SU-DHL-6 (cell line): ENCODE measurements around the gene AQP11.
A peak's percentile ranks its signal among the peaks of the same experiment; 100 is the strongest.
"Not testable (repeated sequence)": the region's sequence is repeated elsewhere in the genome, so short reads cannot be mapped to it uniquely, and the experiment has no call there.

ENCODE experiments used
- H2AFZ ChIP-seq: fragments of 200-600 bp; sonication (generic); 2 replicates; pipeline ENCODE4 v1.6.1; 2014; ENCODE audit warnings: low read depth, mild to moderate bottlenecking, moderate library complexity, mixed read lengths, antibody characterized with exemption, low read length; ENCODE audit not compliant: severe bottlenecking
- H3F3A ChIP-seq: fragments of 200-600 bp; shearing (Covaris generic); 2 replicates; pipeline ENCODE4 v1.6.0; 2016; ENCODE audit warnings: antibody characterized with exemption, mild to moderate bottlenecking; ENCODE audit not compliant: insufficient read depth
- H3K27ac ChIP-seq: fragments of 200-600 bp; sonication (generic); 2 replicates; pipeline ENCODE4 v1.5.1; 2016; ENCODE audit warnings: low read depth, mild to moderate bottlenecking, low read length, moderate library complexity, mixed read lengths
- H3K27me3 ChIP-seq: fragments of 200-600 bp; sonication (generic), shearing (Covaris generic); 2 replicates; pipeline ENCODE4 v1.6.0; 2014; ENCODE audit warnings: mild to moderate bottlenecking, low read length
- H3K36me3 ChIP-seq: fragments of 200-600 bp; sonication (generic); 2 replicates; pipeline ENCODE4 v1.6.1; 2014; ENCODE audit warnings: mild to moderate bottlenecking, low read length, mixed read lengths
- H3K4me2 ChIP-seq: fragments of 300-600, 200-600 bp; shearing (Covaris generic), sonication (generic); 2 replicates; pipeline ENCODE4 v1.6.0; 2014; ENCODE audit warnings: low read length, low read depth, mild to moderate bottlenecking; ENCODE audit not compliant: poor library complexity, severe bottlenecking
- H3K4me3 ChIP-seq: fragments of 200-600 bp; sonication (generic); 2 replicates; pipeline ENCODE4 v1.5.1; 2014; ENCODE audit warnings: antibody characterized with exemption, low read length, mild to moderate bottlenecking, mixed read lengths; ENCODE audit not compliant: insufficient read depth, poor library complexity, severe bottlenecking
- H3K79me2 ChIP-seq: fragments of 200-600 bp; sonication (generic); 2 replicates; pipeline ENCODE4 v1.6.1; 2014; ENCODE audit warnings: mild to moderate bottlenecking, low read length, moderate library complexity; ENCODE audit not compliant: insufficient read depth
- H3K9ac ChIP-seq: fragments of 200-600 bp; sonication (generic); 2 replicates; pipeline ENCODE4 v1.7.0; 2014; ENCODE audit warnings: mild to moderate bottlenecking, low read length
- H3K9me2 ChIP-seq: fragments of 200-600 bp; sonication (generic); replicated peaks from 2 replicates; pipeline ENCODE4 v1.6.1; 2014; ENCODE audit warnings: low read length; ENCODE audit not compliant: insufficient read depth
- H3K9me3 ChIP-seq: fragments of 200-600 bp; sonication (generic); 2 replicates; pipeline ENCODE4 v1.6.1; 2014; ENCODE audit warnings: low read length, mixed read lengths; ENCODE audit not compliant: insufficient read depth
- H4K20me1 ChIP-seq: fragments of 200-600 bp; sonication (generic); 2 replicates; pipeline ENCODE4 v1.6.1; 2014; ENCODE audit warnings: low read depth, mild to moderate bottlenecking, antibody characterized with exemption, low read length, moderate library complexity, mixed read lengths
- CTCF ChIP-seq: fragments of 200-600 bp; sonication (generic); IDR thresholded peaks from one replicate; pipeline ENCODE4 v1.5.1; 2017; ENCODE audit warnings: antibody characterized with exemption, mild to moderate bottlenecking, low read length, moderate library complexity; ENCODE audit not compliant: insufficient read depth, poor library complexity, severe bottlenecking
- EZH2phosphoT487 ChIP-seq: fragments of 200-600 bp; sonication (generic), shearing (Covaris generic); conservative IDR thresholded peaks from 2 replicates; pipeline ENCODE4 v1.6.1; 2018; ENCODE audit warnings: mild to moderate bottlenecking, antibody characterized with exemption, low read length, moderate library complexity, mixed read lengths

The AQP11 gene

GRCh38 chr11:77547863-77548551 is 41.7 kb upstream of the AQP11 start:
- H3K9ac ChIP-seq = no peak overlapping the region

GRCh38 chr11:77548552-77549445 is 41.0 kb upstream of the AQP11 start:
- Histone ChIP-seq H3K9me3 (no peaks in the 10 kb centered on the region), H3K4me2 (no peak overlapping the region), H3K9me2 (no peaks in the 10 kb centered on the region), H4K20me1 (no peaks in the 10 kb centered on the region), H3K4me3 (no peak overlapping the region), H3K9ac (no peak overlapping the region), H3K27me3 (no peaks in the 10 kb centered on the region), H3K27ac (no peak overlapping the region), H2AFZ (no peak overlapping the region), H3F3A (no peaks in the 10 kb centered on the region), H3K79me2 (no peaks in the 10 kb centered on the region), H3K36me3 (no peaks in the 10 kb centered on the region)
- TF ChIP-seq CTCF (no peak), EZH2phosphoT487 (no peak)

More at GRCh38 chr11:77547863-77548551, 41.7 kb upstream of the AQP11 start:
- Histone ChIP-seq H2AFZ (no peak overlapping the region), H3K27me3 (no peaks in the 10 kb centered on the region), H4K20me1 (no peaks in the 10 kb centered on the region), H3K36me3 (no peaks in the 10 kb centered on the region), H3K79me2 (no peaks in the 10 kb centered on the region), H3K9me2 (no peaks in the 10 kb centered on the region), H3K4me3 (no peak overlapping the region), H3K27ac (no peak overlapping the region), H3F3A (no peaks in the 10 kb centered on the region), H3K4me2 (no peak overlapping the region), H3K9me3 (no peaks in the 10 kb centered on the region)
- TF ChIP-seq CTCF (peak; percentile 46), EZH2phosphoT487 (no peak)

GRCh38 chr11:77551426-77551825 is 38.3 kb upstream of the AQP11 start:
- not testable (repeated sequence) for H3K9ac ChIP-seq, H3K36me3 ChIP-seq, H3K9me2 ChIP-seq

GRCh38 chr11:77557553-77557952 is 32.2 kb upstream of the AQP11 start:
- no peak overlapping the region for H3K9ac ChIP-seq
- no peaks in the 10 kb centered on the region for H3K9me3 ChIP-seq
- H3K4me2 ChIP-seq = no peak overlapping the region
- H3K9me2 ChIP-seq = no peaks in the 10 kb centered on the region
- no peaks in the 10 kb centered on the region for H3K27me3 ChIP-seq
- no peaks in the 10 kb centered on the region for H3K79me2 ChIP-seq
- H2AFZ ChIP-seq = no peak overlapping the region
- H3K4me3 ChIP-seq = no peak overlapping the region
- TF ChIP-seq CTCF (no peak), EZH2phosphoT487 (no peak)
- no peak overlapping the region for H3K27ac ChIP-seq
- H4K20me1 ChIP-seq = no peaks in the 10 kb centered on the region
- no peaks in the 10 kb centered on the region for H3F3A ChIP-seq
- H3K36me3 ChIP-seq = no peaks in the 10 kb centered on the region

More at GRCh38 chr11:77551426-77551825, 38.3 kb upstream of the AQP11 start:
- not testable (repeated sequence) for H3K4me3 ChIP-seq, H3K27me3 ChIP-seq, H3K79me2 ChIP-seq, H2AFZ ChIP-seq, H3K4me2 ChIP-seq, H4K20me1 ChIP-seq, H3F3A ChIP-seq, H3K9me3 ChIP-seq, H3K27ac ChIP-seq
